ENCODE measurements around the gene EEF1A2.

The EEF1A2 gene

DNA sequence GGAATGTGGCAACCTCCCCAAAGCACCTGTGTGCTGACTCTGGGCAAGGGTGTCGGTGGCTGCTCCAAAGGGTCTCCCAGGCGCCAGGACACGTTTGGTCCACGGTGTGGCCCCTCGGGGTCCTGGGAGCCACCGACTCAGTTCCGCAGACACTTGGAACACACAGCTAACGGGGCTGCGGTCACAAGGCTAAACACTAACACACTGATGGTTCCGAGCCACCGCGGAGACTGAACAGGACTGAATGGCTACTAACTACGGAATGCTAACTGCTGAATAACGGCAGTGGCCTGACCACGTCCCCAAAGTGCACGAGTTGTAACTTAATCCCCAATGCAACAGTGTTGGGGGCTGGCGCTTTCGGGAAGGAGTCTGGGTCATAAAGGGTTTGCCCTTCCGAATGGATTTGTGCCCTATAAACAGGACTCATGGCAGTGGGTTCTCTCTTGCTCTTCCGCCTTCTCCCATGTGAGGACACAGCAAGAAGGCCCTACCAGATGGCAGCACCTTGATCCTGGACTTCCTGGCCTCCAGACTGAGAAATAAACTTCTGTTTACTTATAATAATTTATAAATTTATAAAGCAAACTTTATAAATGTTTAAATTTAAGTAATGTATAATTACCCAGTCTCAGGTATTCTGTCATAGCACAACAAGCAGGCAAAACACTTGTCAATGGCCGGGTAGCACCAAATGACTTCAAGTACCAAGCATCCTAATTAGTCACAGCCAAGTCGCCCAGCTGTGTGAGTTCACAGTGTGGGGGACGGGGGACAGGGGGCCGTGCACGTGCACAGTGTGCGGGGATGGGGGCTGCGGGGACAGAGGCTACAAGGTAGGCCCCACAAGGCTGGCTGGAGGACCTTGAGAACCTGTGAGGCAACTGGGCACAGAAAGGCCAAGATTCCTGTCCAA, 2.3 kb upstream of the EEF1A2 start:
- DNase-seq (ENCODE audit: extremely low read depth in 1 of 2, low read depth in 1 of 2): no peak

DNA sequence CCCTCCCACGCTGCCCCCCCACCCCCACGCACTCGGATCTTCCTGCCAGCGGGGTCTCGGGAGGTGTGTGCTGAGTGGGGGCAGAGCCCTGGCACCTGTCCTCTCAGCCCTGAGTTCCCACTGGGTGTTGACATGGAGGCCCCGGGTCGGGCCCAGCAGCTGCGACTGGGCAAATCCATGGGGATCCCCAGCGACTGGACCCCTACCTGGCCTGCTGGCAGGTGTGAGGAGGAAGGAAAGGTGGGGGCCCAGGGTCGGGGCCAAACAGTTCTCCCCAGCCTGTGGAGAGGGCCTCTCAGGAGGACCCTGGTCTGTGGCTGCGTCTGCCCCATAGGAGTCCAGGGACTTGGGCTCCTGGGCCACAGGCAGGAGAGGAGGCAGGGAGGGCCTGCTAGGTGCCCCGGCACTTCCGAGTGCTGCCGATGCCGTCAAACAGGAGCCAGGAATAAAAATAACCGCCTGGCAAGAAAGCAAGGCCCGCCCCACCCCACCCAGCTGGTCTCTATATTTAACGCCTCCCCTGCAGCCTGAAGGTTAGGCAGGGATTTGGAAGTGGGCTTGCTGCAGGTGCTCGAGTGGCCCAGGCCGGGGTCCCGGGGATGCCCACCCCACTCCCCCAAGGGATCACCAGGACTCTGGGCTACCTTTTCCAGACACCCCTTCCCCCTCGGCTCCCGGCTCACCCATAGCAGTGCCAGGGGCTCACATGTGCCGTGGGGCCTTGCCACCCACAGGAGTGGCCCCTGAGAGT, 1.4 kb upstream of the EEF1A2 start:
- DNase-seq (ENCODE audit: extremely low read depth in 1 of 2, low read depth in 1 of 2): no peak

- DNase-seq (ENCODE audit: extremely low read depth in 1 of 2, low read depth in 1 of 2): no peak
Observed at GRCh38 chr20:63499338-63499969, 571 bp upstream of the EEF1A2 start.

GRCh38 chr20:63497946-63498935, 642 bp downstream of the EEF1A2 start:
- DNase-seq (ENCODE audit: extremely low read depth in 1 of 2, low read depth in 1 of 2): no peak

GRCh38 chr20:63497138-63497945, 1.5 kb downstream of the EEF1A2 start:
- no peak for DNase-seq (ENCODE audit: extremely low read depth in 1 of 2, low read depth in 1 of 2)

DNA sequence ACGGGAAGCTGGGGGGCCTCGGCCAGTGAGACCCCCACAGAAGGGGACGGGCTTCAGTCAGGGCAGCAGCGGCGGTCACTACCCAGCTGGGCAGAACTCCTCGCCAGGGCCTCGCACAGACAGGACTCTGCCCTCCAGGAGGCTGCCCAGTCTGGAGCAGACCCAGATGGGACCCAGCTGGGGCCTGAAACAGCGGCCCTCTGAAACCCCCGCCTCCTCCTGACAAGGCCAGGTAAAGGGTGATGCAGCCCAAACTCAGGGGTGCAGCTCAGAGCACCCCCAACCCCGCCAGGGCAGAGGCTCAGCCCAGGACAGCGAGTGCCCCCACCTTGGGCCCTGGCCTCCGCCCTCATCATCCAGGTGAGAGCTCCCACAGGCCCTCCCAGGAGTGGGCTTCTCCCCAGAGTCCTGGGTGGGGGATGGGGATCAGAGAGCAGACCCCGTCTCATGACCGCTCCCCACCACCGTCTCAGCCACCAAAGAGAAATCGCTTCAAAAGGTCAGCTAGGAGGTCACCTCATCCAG, 2.2 kb downstream of the EEF1A2 start:
- DNase-seq (ENCODE audit: extremely low read depth in 1 of 2, low read depth in 1 of 2): no peak

DNA sequence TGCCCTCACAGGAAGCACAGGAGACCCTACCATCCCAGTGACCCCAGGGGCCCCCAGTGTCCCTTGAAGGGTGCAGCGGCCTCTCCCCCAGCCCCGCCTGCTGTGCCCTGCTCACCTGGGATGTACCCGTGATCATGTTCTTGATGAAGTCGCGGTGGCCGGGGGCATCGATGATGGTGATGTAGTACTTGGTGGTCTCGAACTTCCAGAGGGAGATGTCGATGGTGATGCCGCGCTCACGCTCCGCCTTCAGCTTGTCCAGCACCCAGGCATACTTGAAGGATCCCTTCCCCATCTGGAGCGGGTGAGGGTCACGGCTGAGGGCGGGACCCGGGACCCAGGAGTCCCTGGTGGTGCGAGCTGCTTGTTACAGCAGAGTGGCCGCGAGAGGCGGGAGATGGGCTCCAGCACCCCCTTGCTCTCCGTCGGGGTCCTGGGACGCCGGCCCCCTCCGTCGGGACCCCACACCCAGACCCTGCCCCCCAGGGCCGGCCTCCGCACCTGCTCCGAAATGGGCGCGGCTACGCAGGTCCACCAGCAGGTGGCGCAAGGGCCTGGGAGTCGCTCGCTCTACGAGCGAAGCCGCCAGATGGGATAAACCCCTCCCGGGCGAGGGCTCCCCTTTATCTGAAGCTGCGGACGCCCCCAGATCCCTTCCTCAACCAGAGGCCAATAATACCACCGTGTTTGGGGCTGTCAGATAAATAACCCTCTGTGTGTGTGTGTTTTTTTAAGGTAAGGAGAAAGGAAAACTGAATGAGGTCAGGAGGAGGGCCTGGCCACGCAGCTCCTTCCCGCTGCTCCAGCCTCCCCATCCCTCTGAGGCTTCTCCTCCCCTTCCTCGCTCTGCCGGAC, 2.9 kb downstream of the EEF1A2 start:
- peak; percentile 53 to 67 for DNase-seq (ENCODE audit: extremely low read depth in 1 of 2, low read depth in 1 of 2)

GRCh38 chr20:63495167-63495720, 3.6 kb downstream of the EEF1A2 start:
- no peak for DNase-seq (ENCODE audit: extremely low read depth in 1 of 2, low read depth in 1 of 2)

DNA sequence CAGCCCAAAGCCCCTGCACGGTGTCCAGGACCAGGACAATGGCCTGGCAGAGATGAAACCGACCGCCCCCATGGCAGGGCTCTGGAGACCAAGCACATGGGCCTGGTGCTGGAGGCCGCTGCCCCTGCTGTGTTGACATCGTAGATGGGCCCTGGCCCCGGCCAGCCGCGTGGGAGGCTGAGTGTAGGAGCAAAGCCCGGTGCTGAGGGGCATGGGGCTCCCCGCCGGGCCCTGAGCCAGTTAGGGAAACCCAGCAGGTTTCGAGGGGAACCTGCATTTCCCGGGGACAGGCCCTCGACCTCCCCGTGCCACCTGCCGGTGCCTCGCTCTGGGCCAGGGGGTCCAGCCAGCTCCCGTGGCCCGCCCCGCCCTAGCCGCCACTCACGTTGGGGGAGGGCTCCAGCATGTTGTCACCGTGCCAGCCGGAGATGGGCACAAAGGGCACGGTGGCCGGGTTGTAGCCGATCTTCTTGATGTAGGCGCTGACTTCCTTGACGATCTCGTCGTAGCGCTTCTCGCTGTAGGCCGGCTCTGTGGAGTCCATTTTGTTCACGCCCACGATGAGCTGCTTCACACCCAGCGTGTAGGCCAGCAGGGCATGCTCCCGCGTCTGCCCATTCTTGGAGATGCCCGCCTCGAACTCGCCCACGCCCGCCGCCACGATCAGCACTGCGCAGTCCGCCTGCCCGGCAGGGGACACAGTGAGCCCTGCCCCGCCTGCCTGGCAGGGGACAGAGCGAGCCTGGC, 4.3 kb downstream of the EEF1A2 start:
- DNase-seq (ENCODE audit: extremely low read depth in 1 of 2, low read depth in 1 of 2): no peak

DNA sequence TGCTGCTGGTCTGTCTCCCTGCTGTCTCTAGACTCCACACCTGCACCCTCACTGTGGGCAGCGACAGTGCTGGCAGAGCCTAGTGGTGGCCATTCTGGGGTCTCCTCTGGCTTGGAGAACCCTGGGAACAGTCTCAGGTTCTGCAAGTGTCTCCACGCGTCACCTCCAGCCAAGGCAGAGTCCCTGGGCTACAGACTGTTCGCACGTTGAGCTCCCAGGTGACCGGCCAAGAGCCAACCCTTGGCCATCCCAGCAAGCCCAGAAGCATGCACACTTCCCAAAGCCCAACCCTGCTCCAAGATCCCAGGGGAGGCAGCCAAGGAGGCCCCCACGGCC, 4.8 kb downstream of the EEF1A2 start:
- DNase-seq (ENCODE audit: extremely low read depth in 1 of 2, low read depth in 1 of 2): no peak

DNA sequence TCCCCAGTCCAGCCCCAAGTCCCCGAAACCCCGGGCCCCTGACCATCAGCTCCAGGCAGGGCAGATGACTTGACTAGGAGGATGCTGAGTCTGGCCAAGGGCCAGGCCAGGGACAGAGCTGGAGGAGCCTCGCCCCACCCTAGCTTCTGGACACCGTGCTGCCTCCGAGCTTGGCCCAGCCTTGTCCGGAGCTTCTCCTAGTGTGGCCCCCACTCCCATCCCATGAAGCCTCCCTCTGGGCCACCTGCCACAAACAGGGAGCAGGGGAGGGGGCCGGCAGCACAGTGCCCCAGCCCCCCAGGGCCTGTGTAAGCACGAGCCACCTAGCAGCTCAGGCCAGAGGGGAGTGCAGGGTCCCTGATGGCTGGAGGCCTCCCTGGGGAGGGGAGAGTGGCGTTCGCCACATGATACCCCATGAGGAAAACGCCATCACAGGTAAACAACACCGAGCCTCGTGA, 5.3 kb downstream of the EEF1A2 start:
- no peak for DNase-seq (ENCODE audit: extremely low read depth in 1 of 2, low read depth in 1 of 2)

DNA sequence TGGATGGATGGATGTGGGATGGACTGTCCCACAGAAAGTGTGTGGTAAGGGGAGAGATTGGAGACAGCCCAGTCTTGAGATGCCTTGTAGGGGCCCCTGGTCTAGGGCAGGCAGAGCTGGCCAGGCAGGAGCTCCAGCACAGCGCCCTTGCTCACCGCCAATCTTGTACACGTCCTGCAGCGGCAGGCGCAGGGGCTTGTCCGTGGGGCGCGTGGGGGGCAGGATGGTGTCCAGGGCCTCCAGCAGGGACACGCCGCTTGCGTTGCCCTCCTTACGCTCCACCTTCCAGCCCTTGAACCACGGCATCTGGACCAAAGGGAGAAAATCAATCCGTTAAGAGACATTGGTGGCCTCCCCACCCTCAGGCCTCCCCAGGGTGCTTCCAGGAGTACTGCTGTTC, 5.9 kb downstream of the EEF1A2 start:
- DNase-seq (ENCODE audit: extremely low read depth in 1 of 2, low read depth in 1 of 2): no peak

- no peak for DNase-seq (ENCODE audit: extremely low read depth in 1 of 2, low read depth in 1 of 2)
Observed at GRCh38 chr20:63492518-63492917, 6.4 kb downstream of the EEF1A2 start.

DNA sequence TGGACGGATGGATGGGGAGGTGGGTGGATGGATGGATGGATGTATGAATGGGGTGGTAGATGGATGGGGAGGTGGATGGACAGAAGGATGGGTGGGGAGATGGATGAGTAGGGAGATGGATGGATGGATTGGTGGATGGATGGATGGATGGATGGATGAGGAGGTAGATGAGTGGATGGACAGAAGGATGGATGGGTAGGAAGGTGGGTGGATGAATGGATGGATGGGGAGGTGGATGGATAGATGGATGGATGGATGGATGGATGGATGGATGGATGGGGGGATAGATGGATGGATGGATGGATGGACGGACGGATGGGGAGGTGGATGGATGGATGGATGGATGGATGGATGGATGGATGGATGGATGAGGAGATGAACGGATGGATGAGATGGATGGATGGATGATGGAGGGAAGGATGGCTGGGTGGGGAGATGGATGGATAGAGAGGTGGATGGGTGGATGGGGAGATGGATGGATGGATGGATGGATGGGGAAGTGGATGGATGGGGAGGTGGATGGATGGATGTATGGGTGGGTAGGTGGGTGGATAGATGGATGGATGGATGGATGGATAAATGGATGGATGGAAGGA, 7.2 kb downstream of the EEF1A2 start:
- no peak for DNase-seq (ENCODE audit: extremely low read depth in 1 of 2, low read depth in 1 of 2)

- no peak for DNase-seq (ENCODE audit: extremely low read depth in 1 of 2, low read depth in 1 of 2)
Observed at GRCh38 chr20:63491078-63491477, 7.8 kb downstream of the EEF1A2 start.

GRCh38 chr20:63490416-63490815, 8.5 kb downstream of the EEF1A2 start:
- DNase-seq (ENCODE audit: extremely low read depth in 1 of 2, low read depth in 1 of 2): no peak
